ENCODE data around the gene MKX.

GRCh38 chr10:27679369-27679912 is 66.2 kb downstream of the MKX start:
- TF ChIP-seq CTCF (IDR thresholded peaks at IDR 0.05; ENCODE audit: low read length), result no peak
- no peak for TF ChIP-seq EZH2phosphoT487 (IDR thresholded peaks at IDR 0.05; ENCODE audit: low read length)
- no peak for TF ChIP-seq EZH2 (optimal IDR thresholded peaks at IDR 0.05; ENCODE audit: low read depth, low read length)
